IPS-NIHi11 (cell line): ENCODE data around the gene ANKH.
A peak's percentile ranks its signal among the peaks of the same experiment; 100 is the strongest.
"Not testable (repeated sequence)": the region's sequence is repeated elsewhere in the genome, so short reads cannot be mapped to it uniquely, and the experiment has no call there.

Experiments
- DNase-seq: peaks from one replicate; pipeline ENCODE4 v3.0.0; 2012; ENCODE audit warnings: mixed read lengths, low spot score

The ANKH gene

DNA sequence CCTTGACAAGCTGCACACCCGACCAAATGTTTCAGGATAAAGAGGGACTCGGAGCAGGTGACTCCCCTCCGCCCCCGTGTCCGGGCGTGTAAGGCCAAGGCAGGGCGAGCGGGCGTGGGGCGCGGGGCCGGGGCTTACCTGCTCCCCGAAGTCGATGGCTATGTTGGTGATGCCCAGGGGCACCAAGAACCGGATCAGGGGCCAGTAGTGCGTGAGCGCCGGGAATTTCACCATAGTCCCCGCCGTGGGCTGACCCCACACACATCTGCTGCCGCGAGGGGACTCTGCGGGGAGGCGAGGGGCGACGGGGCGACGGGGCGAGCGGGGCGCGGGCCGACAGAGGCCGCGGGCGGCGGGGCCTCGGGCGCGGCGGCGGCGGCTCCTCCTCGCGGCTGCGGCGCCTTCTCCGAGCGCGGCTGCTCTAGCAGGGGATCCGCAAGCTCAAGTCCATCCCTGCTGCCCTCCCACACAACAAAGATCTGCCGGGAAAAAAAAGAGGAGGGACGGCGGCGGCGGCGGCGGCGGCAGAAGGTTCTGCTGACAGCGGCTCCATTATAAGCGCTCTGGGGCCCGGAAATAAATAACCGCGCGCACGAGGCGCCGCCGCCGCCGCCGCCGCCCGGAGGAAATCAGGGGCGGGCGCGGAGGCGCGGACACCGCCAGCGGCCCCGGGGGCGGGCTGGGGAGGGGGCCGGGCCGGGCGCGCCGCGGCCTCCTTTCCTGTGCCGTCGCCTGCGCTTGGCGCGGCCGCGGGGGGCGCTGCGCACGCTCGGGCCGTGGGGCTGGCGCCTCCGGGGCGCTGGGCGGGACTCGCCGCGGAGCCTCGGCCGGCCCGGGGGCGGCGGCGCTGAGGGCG is at the start of gene ANKH:
Gene ANKH (minus strand): TSS at position 565 of the 856 bp plus-strand sequence. CDS start 331 bp downstream, at position 234.
- DNase-seq: peak; percentile 92

DNA sequence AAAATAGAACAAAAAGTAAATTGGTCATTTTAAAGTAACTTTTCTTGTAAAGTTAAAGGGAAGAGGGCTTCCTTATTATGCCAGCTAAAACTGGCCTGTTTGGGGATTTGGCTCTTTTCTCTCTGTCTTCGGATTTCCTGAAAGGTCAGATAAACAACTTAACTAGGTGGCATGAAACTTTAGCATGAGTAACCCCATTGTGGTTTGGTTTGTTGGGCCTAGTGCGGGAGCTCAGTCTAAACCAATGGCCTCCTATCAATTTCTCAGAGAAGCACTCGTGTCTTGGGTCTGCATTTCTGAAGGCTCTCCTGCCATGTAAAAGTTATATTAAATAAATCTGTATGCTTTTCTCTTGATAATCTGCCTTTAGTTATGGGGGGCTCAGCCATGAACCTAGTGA is 48.5 kb upstream of the ANKH start:
- no peak for DNase-seq

DNA sequence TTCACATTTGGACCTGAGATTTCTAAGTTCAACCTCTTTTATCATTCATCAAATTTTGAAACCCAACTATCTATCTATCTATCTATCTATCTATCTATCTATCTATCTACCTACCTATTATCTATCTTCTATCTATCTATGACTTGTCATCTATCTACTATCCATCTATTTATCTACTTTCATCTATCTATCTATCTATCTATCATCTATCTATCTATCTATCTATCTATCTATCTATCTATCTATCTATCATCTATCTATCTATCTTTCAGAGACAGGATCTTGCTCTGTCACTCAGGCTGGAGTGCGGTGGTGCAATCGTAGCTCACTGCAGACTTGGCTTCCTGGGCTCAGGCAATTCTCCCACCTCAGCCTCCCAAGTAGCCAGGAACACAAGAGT is 47.5 kb upstream of the ANKH start:
- not testable (repeated sequence) for DNase-seq

DNA sequence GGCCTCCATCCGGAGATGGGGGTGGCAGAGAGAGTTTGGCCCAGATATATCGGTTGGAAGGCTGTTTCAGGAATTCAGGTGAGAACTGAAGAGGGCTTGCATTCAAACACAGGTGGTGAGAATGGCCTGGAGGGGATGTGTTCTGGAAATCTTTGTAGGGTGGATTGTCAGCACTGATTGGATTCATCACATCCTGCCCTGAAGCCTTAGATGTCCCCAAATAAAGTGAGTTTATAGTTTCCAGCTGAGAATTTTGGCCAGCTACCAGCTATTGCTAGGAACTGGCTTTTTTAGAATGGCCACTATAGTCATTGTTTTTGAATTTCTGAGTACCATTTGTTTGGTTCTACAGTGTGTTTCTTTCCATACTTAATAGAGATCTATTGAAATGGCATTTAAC is 46.1 kb upstream of the ANKH start:
- DNase-seq: no peak

DNA sequence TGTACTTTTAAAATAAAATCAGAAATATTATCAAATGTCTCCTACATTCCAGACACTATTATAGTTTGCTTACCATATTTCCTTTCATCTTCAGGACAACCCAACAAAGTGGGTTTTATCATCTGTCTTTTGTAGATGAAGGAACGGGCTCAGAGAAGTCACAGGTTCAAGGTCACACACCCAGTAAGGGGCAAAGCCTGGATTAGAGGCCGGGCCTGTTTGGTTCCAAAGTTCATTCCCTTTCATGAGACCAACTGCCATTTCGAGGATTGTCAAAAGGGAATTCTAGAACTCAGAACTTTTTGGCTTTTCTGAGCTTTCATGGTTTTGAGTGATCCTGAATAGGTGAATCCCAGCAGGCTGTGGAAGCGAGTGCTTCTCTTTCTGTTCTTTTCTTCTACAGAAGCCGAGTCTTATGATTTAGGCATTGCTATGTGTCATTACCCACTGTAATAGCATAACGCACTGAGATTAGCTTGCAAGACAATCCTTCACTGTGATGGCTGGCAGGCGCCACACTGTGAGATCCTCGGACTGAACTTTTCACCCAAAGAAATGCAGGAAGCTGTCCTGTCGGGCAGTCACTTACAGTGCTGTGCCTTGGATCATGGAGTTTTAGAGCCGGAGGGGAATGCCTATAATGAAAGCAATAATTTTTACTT is 43.8 kb upstream of the ANKH start:
- no peak for DNase-seq

DNA sequence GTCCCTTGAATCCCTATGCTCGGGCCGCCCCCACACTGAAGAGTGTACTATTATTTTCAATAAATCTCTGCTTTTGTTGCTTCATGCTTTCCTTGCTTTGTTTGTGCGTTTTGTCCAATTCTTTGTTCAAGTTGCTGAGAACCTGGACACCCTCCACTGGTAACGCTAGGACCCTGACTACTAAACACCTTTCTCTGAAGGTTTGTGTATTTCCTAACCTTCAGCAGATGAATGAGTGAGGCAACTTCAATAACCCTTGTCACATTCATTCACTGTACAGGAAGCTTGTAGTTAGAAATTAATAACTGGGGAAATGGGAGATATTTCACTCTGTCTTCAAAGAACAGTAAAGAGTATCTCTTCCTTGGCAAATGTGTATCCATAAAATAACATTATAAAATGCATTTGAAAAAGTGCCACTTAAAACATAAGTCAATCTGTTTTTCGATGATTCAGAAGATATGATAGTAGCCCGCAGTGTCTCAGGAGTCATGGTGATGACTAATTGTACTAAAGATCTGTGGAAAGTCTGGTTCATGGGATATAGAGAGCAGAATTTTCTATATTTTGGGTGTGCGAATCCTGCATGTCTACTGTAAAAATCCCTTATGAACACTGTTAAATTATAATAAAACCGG is 43.2 kb upstream of the ANKH start:
- no peak for DNase-seq

DNA sequence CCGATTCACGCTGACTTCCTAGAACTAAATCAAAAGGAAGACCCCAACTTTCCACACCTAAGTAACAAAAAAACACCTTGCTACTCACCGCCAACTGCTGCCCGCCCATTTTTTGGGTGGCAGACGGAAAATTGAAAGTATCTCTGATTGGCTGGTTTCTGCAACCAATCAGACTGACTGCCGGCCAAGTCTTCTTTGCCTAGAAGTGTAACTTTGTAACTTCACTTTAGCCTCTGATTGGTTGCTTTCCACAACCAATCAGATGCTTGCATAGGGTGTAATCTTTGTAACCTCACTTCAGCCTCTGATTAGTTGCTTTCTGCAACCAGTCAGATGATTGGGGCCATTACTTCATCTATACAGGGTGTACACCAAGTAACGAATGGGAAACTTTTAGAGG is 42.6 kb upstream of the ANKH start:
- DNase-seq: no peak

DNA sequence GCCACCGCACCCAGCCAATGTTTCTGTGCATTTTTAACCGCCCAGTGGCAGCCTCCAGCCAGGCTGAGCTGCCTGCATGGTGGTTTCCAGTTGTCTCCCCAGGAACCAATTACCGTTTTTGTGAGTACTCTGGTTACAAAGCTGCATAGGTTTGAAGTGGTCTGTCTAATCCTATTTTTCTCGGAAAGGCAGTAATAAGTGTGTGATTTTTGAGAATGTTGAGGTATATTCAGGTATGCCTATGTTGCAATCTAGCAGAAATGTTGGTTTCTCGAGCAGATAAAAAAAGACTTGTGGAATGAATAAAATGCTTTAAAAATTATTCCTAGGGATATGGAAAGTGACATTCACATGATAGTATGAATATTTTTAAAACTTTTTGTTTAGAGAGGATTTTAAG is 41.5 kb upstream of the ANKH start:
- no peak for DNase-seq

DNA sequence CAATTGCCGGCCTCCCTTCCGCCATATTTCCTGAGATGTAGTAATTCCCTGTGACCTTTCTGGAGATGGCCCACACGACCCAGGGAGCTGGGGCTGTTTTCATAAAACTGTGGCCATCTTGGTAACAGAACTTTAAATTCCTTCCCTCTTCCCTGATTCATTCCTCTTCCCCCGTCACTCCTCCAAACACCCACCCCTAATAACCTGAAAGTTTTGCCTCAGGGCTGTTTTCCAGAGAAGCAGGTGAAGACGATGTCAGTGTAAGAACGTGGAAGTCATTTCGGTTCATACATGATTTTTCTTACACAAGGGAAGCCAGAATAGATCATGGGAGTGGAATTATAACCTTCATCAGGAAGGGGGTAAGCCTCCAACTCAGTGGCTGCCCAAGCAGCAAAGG is 40.6 kb upstream of the ANKH start:
- no peak for DNase-seq

DNA sequence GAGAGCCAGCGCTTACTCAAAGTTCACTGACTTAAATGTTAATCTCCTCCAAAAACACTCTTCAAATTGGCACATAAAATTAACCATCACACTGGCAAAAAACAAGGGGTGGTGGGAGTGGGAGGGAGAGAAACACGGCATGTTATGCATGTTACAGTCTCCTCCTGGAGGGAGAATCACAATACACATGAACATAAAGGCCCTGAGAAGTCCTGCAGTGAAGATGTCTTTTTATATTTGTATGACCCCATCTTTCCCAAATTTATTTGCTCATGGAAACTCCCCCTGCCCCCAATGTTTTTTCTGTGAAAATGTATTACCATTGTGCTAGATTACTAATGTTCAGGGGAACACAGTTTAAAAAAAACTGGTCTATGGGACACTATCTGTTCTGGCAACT is 37.8 kb upstream of the ANKH start:
- DNase-seq: no peak

DNA sequence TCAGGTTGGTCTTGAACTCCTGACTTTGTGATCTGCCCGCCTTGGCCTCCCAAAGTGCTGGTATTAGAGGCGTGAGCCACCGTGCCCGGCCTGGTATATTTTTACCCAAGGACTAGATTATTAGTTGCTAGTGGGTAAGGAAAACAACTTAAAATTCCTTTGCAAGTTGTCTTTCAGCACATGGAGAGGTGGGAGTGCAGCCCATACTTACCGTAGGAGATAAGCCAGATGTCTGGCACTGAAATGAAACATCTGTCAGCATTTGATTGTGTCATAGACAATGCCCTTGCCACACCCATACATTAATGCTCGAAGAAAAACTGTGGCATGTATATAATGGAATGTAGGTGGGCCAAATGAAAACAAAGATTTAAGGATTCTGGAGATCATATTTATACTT is 36.6 kb upstream of the ANKH start:
- no peak for DNase-seq

DNA sequence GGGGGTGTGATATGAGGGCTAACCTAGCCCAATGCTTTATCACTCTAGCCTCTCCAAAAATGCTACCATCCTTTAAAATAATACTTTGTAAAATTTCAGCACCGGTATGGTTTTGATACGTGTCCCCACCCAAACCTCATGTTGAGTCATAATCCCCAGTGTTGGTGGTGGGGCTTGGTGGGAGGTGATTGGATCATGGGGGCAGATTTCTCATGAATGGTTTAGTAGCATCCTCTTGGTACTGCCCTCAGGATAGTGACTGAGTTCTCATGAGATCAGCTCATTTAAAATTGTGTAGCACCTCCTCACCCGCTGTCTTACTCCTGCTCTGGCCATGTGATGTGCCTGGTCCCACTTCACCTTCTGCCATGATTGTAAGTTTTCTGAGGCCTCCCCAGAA is 35.0 kb upstream of the ANKH start:
- no peak for DNase-seq

DNA sequence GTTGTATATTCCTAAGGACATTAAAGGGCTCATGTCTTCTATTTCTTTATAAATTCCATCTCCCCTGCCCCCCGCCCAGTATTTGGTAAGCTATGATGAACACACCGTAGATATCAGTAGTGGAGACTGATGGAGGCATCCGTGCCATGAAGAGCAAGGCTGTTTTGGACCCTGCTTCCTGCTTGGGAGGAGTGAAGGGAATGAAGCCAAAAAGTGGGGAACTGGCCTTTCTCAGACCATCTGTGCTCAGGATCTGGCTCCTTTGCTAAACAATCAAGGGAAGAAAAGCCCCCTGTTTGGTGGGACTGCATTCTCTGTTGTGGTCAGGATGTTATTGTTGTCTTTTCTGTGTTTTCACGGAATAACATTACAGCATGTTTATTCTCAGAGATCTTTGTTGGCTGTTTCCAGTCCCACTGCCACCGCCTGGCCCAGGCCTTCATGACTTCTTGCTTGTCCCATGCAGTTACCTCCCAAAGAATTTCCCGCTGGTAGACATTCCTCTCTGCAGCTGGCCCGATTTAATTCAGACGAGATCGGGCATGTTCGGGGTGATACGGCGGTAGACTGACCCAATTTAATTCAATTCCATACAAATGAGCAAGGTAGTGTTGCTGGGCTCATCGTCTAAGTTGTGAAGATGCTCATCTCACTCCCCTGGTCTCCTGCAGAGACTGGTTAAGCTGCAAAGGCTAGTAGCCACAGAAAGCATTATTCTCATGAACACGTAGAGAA is 31.4 kb upstream of the ANKH start:
- no peak for DNase-seq

DNA sequence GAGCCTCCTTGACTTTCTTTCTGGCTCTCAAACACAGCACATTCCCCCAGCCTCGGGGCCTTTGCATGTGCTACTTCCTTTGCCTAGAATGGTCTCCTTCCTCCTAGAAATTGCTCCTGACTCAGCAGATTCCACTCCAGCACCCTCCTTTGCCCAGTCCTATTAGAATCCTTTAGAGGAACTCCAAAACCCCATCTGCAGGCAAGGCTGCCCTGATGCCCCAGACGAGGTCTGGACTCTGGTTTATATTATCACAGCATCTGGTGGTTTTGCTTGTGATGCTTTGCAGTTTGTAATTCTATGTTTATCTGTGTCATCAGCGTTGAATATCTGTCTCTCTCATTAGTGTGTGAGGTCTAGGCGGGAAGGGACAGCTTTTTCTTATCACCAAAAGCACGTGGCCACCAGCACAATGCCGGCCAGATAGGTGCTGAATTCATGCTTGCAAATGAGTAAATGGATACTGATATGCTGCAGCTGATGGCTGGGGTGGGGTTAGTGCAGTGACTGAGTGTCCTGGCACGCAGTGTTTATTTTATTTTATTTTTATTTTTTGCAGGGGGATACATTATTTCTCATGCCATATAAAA is 30.0 kb upstream of the ANKH start:
- no peak for DNase-seq

DNA sequence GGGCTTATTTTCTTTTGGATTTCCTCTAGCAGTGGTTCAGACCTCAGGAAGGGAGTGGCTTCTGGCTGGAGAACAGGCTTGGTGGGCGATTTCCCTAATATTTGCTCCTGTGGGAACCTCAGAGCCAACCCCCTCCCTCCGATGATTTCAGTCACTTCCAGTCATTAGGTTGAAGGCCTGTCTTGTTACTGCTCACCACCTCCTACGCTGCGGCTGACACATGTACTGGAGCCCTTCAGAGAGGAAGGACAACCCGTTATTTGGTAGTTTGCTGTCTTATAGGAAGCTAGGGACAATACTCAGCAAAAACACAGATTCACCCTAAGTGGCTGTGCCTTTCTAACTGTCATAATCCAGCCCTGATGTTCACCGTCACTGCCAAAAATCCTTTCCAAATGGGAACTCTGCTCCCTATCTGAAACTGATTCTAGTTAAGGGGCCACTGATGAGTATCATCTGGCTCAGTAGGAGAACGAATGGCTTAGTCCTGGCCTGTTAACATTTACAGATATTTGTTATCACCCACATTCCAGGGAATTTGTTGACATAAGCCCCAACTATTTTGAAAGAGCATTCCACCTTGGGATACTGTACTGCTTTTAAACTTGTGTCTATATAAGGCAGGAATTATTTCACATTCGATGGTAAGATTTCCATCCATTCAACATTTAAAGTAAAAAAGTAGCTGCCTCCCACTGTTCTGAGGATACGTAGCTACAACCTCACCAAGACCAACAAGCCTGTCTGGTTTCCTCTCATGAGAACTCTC is 29.3 kb upstream of the ANKH start:
- no peak for DNase-seq

DNA sequence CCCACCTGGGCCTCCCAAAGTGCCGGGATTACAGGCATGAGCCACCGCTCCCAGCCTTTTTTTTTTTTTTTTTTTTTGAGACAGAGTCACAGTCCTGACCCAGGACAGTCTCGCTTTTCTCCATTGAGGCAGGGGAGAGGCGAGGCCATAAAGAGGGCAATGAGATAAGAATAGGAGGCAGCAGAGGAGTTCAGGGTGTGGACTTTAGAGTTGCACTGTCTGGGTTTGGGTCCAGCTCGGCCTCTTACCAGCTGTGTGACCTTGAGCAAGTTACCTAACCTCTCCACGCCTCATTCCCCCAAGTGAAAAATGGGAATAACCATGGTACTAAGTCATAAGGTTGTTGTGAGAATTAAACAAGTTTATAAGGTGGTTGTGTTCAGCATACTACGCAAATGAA is 24.6 kb upstream of the ANKH start:
- DNase-seq: no peak

DNA sequence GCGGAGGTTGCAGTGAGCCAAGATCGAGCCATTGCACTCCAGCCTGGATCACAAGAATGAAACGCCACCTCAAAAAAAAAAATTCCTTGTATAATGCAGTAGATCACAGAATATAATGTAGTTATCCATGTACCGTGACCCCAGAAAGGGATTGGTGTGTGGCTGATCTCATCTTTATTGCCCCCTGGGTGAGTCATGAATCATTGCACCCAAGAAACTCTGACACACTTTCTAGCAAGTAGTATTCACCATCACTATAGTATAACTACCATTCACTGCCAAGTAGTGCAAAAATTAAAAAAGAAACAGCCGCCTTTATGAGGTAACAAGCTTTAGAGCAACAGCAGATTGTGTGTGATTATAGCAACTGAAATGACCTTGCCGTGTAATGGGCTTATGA is 23.7 kb upstream of the ANKH start:
- no peak for DNase-seq

DNA sequence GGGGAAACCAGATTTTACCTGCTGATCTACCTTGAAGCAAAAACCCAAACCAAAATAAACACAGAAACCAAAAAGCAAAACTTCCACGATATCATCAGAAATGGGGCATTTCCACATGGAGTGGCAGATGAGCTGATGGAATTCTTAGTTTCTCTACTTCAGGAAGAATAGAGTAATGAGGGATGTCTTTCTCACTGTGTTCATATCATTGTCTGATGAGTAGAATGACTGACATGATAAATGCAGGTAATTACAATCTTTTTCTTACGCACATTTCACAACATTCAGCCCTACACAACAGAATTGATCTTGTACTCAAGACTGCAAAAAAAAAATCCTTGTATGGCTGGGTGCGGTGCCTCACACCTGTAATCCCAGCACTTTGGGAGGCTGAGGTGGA is 23.2 kb upstream of the ANKH start:
- no peak for DNase-seq

DNA sequence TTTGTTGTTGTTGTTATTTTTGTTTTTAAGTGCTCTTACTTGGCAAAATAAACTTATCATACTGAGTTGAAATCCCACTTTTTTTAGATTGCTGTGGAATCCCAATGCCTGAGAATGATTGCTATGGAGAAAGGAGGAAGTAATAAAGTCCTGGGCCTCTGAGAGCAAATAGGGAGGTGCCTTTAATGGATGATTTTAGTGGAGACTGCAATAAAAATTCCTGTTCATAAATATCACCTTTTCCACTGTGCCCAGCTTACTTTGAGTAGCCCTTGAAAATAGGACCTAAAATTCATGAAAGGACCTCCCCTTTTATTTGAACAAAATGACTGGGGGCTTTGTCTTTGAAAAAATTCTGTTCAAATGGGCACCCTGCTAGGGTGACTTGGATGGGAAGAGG is 21.8 kb upstream of the ANKH start:
- DNase-seq: no peak

DNA sequence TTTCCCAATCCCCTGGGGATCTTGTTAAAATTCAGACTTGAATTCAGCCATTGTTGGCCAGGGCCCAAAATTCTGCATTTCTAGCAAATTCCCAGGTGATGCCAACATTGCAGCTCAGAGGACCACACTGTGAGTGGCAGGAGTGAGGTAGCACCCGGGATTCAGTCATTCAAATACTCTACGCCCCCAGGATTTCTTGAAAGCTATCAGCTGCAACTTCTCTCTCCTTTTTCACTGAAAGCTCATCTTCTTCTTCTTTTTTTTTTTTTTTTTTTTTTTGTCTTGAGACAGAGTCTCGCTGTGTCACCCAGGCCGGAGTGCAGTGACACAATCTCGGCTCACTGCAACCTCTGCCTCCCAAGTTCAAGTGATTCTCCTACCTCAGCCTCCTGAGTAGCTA is 19.3 kb upstream of the ANKH start:
- no peak for DNase-seq

DNA sequence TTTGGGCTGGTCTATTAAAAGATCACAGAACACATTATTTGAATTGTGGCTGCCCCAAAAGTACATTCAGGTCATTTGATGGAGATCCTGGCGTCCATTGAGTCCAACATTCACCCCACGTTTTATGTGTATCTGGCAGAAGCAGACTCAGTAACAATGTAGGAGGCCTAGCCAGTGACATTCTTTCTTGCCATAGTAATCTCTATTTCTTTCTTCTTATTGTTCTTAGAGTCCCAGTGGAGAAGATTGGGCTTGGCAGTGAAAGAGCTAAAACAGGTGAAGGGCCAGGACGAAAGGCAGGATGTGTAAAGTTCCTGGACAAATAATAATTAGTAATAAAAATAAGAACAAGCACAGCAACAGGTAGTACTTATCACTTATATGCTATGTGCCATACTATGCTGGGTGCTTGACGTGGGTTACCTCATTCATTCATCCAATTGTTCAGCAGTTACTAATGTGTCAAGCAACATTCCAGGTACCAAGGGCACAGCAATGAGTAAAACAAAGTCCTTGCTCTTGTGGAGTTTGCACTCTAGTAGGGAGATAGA is 12.6 kb upstream of the ANKH start:
- no peak for DNase-seq
